HepG2 (cell line): ENCODE data around the gene HNRNPM. TPM values are rescaled to one million over a fixed set of nuclear protein-coding genes. Genes with fewer than 3 reads are reported as not detected.

Source experiments
- CAMTA2 ChIP-seq: sonication (generic); formaldehyde crosslinking; IDR thresholded peaks from 2 replicates; pipeline ENCODE4 v1.4.0; 2020; ENCODE audit warnings: mild to moderate bottlenecking, missing genetic modification reagents, borderline replicate concordance
- ELF1 ChIP-seq: sonication (generic); formaldehyde crosslinking; IDR thresholded peaks from 2 replicates; pipeline ENCODE4 v1.4.0; 2020; ENCODE audit warnings: missing genetic modification reagents
- ETV5 ChIP-seq: IDR thresholded peaks from 2 replicates; pipeline ENCODE4 v1.6.1; 2018; ENCODE audit warnings: missing biosample characterization, missing genetic modification reagents, inconsistent platforms, borderline replicate concordance
- GPN1 ChIP-seq: sonication (generic); formaldehyde crosslinking; IDR thresholded peaks from 2 replicates; pipeline ENCODE4 v1.5.1; 2020; ENCODE audit warnings: missing genetic modification reagents, borderline replicate concordance
- HNRNPLL ChIP-seq: fragments of 200-400 bp; formaldehyde crosslinking; IDR thresholded peaks from 2 replicates; pipeline ENCODE4 v1.6.1; 2017; ENCODE audit warnings: mild to moderate bottlenecking, low read depth, low read length; ENCODE audit not compliant: poor library complexity, severe bottlenecking
- ISL2 ChIP-seq: sonication (generic); formaldehyde crosslinking; IDR thresholded peaks from 2 replicates; pipeline ENCODE4 v1.5.0; 2020; ENCODE audit warnings: missing genetic modification reagents
- MAFF ChIP-seq: IDR thresholded peaks from 2 replicates; pipeline ENCODE4 v1.6.1; 2011; ENCODE audit warnings: low read depth, low read length, improper control_type of control experiment
- NCOA2 ChIP-seq: sonication (generic); formaldehyde crosslinking; IDR thresholded peaks from 2 replicates; pipeline ENCODE4 v1.8.0; 2022; ENCODE audit warnings: inconsistent platforms
- NFE2 ChIP-seq: sonication (generic); formaldehyde crosslinking; IDR thresholded peaks from 2 replicates; pipeline ENCODE4 v1.4.0; 2020; ENCODE audit warnings: missing genetic modification reagents
- NR2C2 ChIP-seq: sonication (generic); formaldehyde crosslinking; IDR thresholded peaks from 2 replicates; pipeline ENCODE4 v1.4.0; 2020; ENCODE audit warnings: missing genetic modification reagents, mild to moderate bottlenecking, moderate library complexity, borderline replicate concordance
- PAWR ChIP-seq: sonication (generic); formaldehyde crosslinking; IDR thresholded peaks from 2 replicates; pipeline ENCODE4 v1.4.0; 2020; ENCODE audit warnings: missing genetic modification reagents, mild to moderate bottlenecking, borderline replicate concordance
- PAX8 ChIP-seq: sonication (generic); formaldehyde crosslinking; IDR thresholded peaks from 2 replicates; pipeline ENCODE4 v1.8.0; 2022; ENCODE audit warnings: mild to moderate bottlenecking, missing genetic modification reagents, borderline replicate concordance
- POLR2G ChIP-seq: fragments of 200-400 bp; formaldehyde crosslinking; IDR thresholded peaks from 2 replicates; pipeline ENCODE4 v1.6.1; 2018; ENCODE audit warnings: mild to moderate bottlenecking, low read depth, low read length, moderate library complexity
- SATB2 ChIP-seq: sonication (generic); formaldehyde crosslinking; IDR thresholded peaks from 2 replicates; pipeline ENCODE4 v1.5.0; 2020; ENCODE audit warnings: missing genetic modification reagents
- SRSF1 ChIP-seq: fragments of 200-400 bp; formaldehyde crosslinking; optimal IDR thresholded peaks from 2 replicates; pipeline ENCODE3; 2017; ENCODE audit warnings: mild to moderate bottlenecking, low read depth, low read length, moderate library complexity
- THAP11 ChIP-seq: IDR thresholded peaks from 2 replicates; pipeline ENCODE4 v1.6.1; 2016; ENCODE audit warnings: missing biosample characterization, missing genetic modification reagents
- YY1 ChIP-seq: IDR thresholded peaks from 2 replicates; pipeline ENCODE4 v1.6.1; 2011; ENCODE audit warnings: low read length, low read depth, moderate library complexity, mild to moderate bottlenecking; ENCODE audit not compliant: insufficient read depth, insufficient replicate concordance
- ZMYM4 ChIP-seq: sonication (generic); formaldehyde crosslinking; IDR thresholded peaks from 2 replicates; pipeline ENCODE4 v1.8.1; 2023; ENCODE audit warnings: mild to moderate bottlenecking, missing genetic modification reagents
- ZNF143 ChIP-seq: sonication (generic); formaldehyde crosslinking; IDR thresholded peaks from 2 replicates; pipeline ENCODE4 v1.4.0; 2020; ENCODE audit warnings: missing genetic modification reagents
- ZNF337 ChIP-seq: sonication (generic); formaldehyde crosslinking; IDR thresholded peaks from 2 replicates; pipeline ENCODE4 v1.5.1; 2020; ENCODE audit warnings: missing genetic modification reagents, low read depth, mild to moderate bottlenecking, borderline replicate concordance
- ZNF33B ChIP-seq: sonication (generic); formaldehyde crosslinking; IDR thresholded peaks from 2 replicates; pipeline ENCODE4 v1.5.1; 2020; ENCODE audit warnings: mild to moderate bottlenecking, missing genetic modification reagents
- ZNF468 ChIP-seq: sonication (generic); formaldehyde crosslinking; IDR thresholded peaks from 2 replicates; pipeline ENCODE4 v1.8.0; 2022; ENCODE audit warnings: mild to moderate bottlenecking, moderate library complexity, missing genetic modification reagents
- ZNF83 ChIP-seq: sonication (generic); formaldehyde crosslinking; IDR thresholded peaks from 2 replicates; pipeline ENCODE4 v1.4.0; 2020; ENCODE audit warnings: missing genetic modification reagents, mild to moderate bottlenecking, borderline replicate concordance
- polyA plus RNA-seq, 8 experiments: library from polyadenylated mRNA; depleted of rRNA in 3 of 8; stranded (reverse) in 7 of 8; unstranded in 1 of 8; fragments of >200 nt; fragmentation: Illumina TruSeq in 4 of 8; extraction: Trizol in 4 of 8; gene quantifications; 2 replicates each; pipeline versions ENCODE4 v1.2.1 to v1.2.3, GENCODE V29; 2011 to 2016; ENCODE audit warnings: low read depth in 4 of 8, missing spikeins in 1 of 8, mixed read lengths in 1 of 8; ENCODE audit not compliant: insufficient read depth in 1 of 8
- total RNA-seq, 5 experiments: library from RNA; depleted of rRNA; stranded (reverse); fragments of >200 nt; fragmentation: Illumina TruSeq; extraction: Trizol; gene quantifications; 2 replicates each; pipeline ENCODE4 v1.2.3, GENCODE V29; 2016; ENCODE audit warnings: low read depth in 1 of 5
- TF ChIP-seq, protein P1 (sequence below): sonication (generic); formaldehyde crosslinking; IDR thresholded peaks from 2 replicates; pipeline ENCODE4 v1.4.0; 2020; ENCODE audit warnings: missing genetic modification reagents
- TF ChIP-seq, protein P2 (sequence below): sonication (generic); formaldehyde crosslinking; IDR thresholded peaks from 2 replicates; pipeline ENCODE4 v1.5.0; 2020; ENCODE audit warnings: missing genetic modification reagents

HNRNPM gene
- total and polyA plus RNA-seq, 2 of the 13 experiments (the other 11 are each of a cell fraction or from before 2014, with no cell fraction given): 56.7 to 102 TPM

DNA sequence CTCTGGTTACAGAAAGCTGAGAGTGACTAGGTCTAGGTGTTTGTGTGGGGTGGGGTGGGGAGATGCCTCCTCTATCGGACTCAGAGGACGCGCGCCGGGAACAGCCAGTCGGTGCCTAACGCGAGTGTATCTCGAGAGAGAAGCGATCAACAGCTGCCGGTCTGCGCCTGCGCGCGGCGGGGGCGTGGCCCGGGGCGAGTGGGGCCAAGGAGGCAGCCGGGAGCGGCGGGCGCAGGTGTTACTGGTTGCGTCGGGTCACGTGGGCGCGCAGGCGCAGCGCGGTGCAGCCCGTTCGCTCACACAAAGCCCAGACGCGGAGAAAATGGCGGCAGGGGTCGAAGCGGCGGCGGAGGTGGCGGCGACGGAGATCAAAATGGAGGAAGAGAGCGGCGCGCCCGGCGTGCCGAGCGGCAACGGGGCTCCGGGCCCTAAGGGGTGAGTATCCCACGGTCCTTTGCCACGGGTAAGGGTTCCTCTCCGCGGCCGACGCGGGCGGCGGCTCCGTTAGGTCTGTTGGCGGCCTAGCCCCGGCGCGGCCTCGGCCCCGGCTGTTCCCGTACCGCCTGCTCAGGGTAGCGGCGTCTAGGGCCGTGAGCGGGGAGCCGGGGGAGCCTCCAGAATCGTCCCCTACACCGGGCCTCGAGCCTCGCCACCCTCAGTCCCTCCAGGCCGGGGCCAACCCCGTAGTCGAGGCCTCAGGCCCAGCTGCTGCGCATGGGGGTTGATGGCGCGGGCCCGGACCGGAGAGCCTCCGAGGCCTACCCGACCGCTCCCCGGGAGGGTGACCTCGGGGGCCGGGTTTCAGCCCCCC is at the start of gene HNRNPM (continued):
- TF ChIP-seq, protein P1, sequence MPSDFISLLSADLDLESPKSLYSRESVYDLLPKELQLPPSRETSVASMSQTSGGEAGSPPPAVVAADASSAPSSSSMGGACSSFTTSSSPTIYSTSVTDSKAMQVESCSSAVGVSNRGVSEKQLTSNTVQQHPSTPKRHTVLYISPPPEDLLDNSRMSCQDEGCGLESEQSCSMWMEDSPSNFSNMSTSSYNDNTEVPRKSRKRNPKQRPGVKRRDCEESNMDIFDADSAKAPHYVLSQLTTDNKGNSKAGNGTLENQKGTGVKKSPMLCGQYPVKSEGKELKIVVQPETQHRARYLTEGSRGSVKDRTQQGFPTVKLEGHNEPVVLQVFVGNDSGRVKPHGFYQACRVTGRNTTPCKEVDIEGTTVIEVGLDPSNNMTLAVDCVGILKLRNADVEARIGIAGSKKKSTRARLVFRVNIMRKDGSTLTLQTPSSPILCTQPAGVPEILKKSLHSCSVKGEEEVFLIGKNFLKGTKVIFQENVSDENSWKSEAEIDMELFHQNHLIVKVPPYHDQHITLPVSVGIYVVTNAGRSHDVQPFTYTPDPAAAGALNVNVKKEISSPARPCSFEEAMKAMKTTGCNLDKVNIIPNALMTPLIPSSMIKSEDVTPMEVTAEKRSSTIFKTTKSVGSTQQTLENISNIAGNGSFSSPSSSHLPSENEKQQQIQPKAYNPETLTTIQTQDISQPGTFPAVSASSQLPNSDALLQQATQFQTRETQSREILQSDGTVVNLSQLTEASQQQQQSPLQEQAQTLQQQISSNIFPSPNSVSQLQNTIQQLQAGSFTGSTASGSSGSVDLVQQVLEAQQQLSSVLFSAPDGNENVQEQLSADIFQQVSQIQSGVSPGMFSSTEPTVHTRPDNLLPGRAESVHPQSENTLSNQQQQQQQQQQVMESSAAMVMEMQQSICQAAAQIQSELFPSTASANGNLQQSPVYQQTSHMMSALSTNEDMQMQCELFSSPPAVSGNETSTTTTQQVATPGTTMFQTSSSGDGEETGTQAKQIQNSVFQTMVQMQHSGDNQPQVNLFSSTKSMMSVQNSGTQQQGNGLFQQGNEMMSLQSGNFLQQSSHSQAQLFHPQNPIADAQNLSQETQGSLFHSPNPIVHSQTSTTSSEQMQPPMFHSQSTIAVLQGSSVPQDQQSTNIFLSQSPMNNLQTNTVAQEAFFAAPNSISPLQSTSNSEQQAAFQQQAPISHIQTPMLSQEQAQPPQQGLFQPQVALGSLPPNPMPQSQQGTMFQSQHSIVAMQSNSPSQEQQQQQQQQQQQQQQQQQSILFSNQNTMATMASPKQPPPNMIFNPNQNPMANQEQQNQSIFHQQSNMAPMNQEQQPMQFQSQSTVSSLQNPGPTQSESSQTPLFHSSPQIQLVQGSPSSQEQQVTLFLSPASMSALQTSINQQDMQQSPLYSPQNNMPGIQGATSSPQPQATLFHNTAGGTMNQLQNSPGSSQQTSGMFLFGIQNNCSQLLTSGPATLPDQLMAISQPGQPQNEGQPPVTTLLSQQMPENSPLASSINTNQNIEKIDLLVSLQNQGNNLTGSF (CRISPR knock-in tag): peak; percentile 76
- TF ChIP-seq CAMTA2 (CRISPR knock-in tag) (0 out of 2 replicates have a peak, but pooled peaks have one; percentile 43), NR2C2 (CRISPR knock-in tag) (peak; percentile 66), GPN1 (no peak), PAWR (CRISPR knock-in tag) (no peak), NFE2 (no peak), YY1 (peak; percentile 98), ETV5 (no peak), ISL2 (CRISPR knock-in tag) (0 out of 2 replicates have a peak, but pooled peaks have one; percentile 13), ZNF33B (no peak), ZNF468 (CRISPR knock-in tag) (no peak), ZNF83 (no peak), MAFF (no peak), PAX8 (no peak; the same call in 1 of the 2 replicates), POLR2G (peak; percentile 90), NCOA2 (CRISPR knock-in tag) (no peak), ELF1 (peak; percentile 10; the same call in 1 of the 2 replicates), THAP11 (CRISPR knock-in tag) (peak; percentile 71), SATB2 (CRISPR knock-in tag) (peak; percentile 74; the same call in 1 of the 2 replicates), SRSF1 (no peak), HNRNPLL (peak; percentile 41), ZNF143 (CRISPR knock-in tag) (peak; percentile 73), ZMYM4 (CRISPR knock-in tag) (peak; percentile 76), ZNF337 (CRISPR knock-in tag) (peak; percentile 67; the same call in 1 of the 2 replicates)
- TF ChIP-seq, protein P2, sequence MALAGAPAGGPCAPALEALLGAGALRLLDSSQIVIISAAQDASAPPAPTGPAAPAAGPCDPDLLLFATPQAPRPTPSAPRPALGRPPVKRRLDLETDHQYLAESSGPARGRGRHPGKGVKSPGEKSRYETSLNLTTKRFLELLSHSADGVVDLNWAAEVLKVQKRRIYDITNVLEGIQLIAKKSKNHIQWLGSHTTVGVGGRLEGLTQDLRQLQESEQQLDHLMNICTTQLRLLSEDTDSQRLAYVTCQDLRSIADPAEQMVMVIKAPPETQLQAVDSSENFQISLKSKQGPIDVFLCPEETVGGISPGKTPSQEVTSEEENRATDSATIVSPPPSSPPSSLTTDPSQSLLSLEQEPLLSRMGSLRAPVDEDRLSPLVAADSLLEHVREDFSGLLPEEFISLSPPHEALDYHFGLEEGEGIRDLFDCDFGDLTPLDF (CRISPR knock-in tag): peak; percentile 59; the same call in 1 of the 2 replicates
